ENCODE data around the gene NVL.

Gene NVL

DNA sequence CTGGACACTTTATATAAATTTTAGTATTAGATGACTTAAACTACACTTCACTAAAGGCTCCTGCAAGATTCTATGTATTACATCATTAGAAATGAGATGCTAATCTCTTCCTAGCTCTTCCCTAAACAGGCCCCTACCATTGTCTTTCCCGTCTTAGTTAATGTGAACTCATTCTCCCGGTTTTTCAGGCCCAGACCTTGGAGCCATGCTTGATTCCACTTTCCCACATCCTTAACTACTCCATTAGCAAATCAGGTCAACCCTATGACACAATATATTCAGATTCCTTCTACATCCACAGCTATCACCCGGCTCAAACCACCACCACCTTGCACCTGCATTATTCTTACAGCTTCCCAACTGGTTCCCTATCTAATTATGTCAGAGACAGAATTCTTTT lies 73.3 kb downstream of the NVL start:
- DNase-seq (ENCODE audit: low read depth), result no peak
- H3K4me3 ChIP-seq (ENCODE audit: low read depth, low read length), result no peak overlapping the region
- no peak for TF ChIP-seq CTCF (IDR thresholded peaks at IDR 0.05; ENCODE audit: insufficient read depth, low read depth, low read length, missing control alignments)

GRCh38 chr1:224253721-224254120 lies 76.3 kb downstream of the NVL start:
- no peak for DNase-seq (ENCODE audit: low read depth)
- no peak overlapping the region for H3K4me3 ChIP-seq (ENCODE audit: low read depth, low read length)
- no peak for TF ChIP-seq CTCF (IDR thresholded peaks at IDR 0.05; ENCODE audit: insufficient read depth, low read depth, low read length, missing control alignments)

DNA sequence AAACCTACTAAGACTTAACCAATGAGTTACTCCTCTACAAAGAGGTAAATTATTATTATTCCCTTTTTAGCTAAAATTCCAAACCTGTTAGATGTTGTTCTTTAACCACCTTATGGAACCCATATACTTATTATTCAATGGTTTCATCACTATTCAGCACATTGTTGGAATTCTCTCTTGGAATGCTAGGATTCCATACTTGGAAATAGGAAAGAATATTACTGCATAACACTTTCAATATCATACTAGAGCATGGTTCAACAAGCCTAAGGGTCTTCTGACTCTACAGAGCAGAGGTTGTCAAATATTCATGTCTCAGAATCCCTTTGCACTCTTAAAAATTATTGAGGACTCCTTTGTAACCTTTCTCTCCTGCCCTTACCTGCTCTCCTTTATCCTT lies 77.5 kb downstream of the NVL start:
- TF ChIP-seq CTCF (IDR thresholded peaks at IDR 0.05; ENCODE audit: insufficient read depth, low read depth, low read length, missing control alignments), result no peak
- H3K4me3 ChIP-seq (ENCODE audit: low read depth, low read length), result no peak overlapping the region
- DNase-seq (ENCODE audit: low read depth), result no peak

- H3K4me3 ChIP-seq (ENCODE audit: low read depth, low read length), result no peak overlapping the region
- no peak for DNase-seq (ENCODE audit: low read depth)
- TF ChIP-seq CTCF (IDR thresholded peaks at IDR 0.05; ENCODE audit: insufficient read depth, low read depth, low read length, missing control alignments), result no peak
Observed at GRCh38 chr1:224251741-224252146, 78.2 kb downstream of the NVL start.

- no peak overlapping the region for H3K4me3 ChIP-seq (ENCODE audit: low read depth, low read length)
- TF ChIP-seq CTCF (IDR thresholded peaks at IDR 0.05; ENCODE audit: insufficient read depth, low read depth, low read length, missing control alignments), result no peak
- DNase-seq (ENCODE audit: low read depth), result peak; percentile 47
Observed at GRCh38 chr1:224245188-224245587, 84.8 kb downstream of the NVL start.

DNA sequence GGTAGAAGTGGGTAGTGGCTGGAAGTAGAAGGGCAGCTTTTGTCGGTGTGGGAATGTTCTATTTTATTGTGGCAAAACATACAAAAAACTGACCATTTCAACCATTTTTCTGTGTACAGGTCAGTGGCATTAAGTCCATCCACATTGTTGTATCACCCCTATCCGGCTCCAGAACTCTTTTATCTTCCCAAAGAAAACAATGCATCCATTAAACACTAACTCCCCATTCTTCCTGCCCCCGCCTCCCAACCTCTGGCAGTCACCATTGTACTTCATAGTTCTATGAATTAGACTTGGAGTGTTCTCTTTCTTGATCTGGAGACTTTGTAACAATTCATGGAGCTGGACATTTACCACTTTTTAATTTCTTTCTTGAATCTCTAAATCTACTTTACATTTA lies 91.2 kb downstream of the NVL start:
- TF ChIP-seq CTCF (IDR thresholded peaks at IDR 0.05; ENCODE audit: insufficient read depth, low read depth, low read length, missing control alignments), result no peak
- no peak for DNase-seq (ENCODE audit: low read depth)
- no peak overlapping the region for H3K4me3 ChIP-seq (ENCODE audit: low read depth, low read length)

- H3K4me3 ChIP-seq (ENCODE audit: low read depth, low read length), result no peak overlapping the region
- TF ChIP-seq CTCF (IDR thresholded peaks at IDR 0.05; ENCODE audit: insufficient read depth, low read depth, low read length, missing control alignments), result no peak
- DNase-seq (ENCODE audit: low read depth), result no peak
Observed at GRCh38 chr1:224238212-224238611, 91.8 kb downstream of the NVL start.
